ENCODE data around the gene YRDC. TPM values are rescaled to one million over a fixed set of nuclear protein-coding genes. Genes with fewer than 3 reads are reported as not detected.

YRDC gene
- polyA plus RNA-seq, 1 of the 3 experiments (the other 2 are of a cell fraction) = 34.2 TPM

DNA sequence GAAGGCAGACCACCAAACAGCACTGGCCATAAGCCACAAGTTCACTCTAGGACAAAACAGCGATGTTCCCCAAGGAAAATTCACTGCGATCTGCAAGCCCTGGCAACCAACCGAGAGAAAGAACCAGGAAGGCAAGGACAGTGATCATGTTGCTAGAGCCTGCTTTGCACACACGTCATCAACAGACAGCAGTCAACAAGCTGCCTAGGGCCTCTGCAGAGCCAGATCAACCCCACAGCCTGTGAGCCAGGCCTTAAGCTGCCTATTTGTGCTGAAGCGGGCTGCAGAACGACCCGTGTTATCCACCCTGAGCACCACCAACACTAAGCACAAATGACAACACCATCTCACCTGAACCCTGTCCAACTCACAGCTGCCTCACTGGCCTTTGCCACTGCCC lies 6.2 kb upstream of the YRDC start:
- no peak for DNase-seq
- H2AFZ ChIP-seq (ENCODE audit: low read depth) = no peak overlapping the region
- H3K36me3 ChIP-seq (replicated peaks in 1 of 2; ENCODE audit: control insufficient read depth in 1 of 2, insufficient read depth in 2 of 2, low read length in 1 of 2) = peaks cover 47 to 61% of the 10 kb centered on the region in 2 experiments
- no peak overlapping the region for H3K9ac ChIP-seq
- no peak overlapping the region for H3K4me3 ChIP-seq (ENCODE audit: low read depth in 2 of 2, low read length in 1 of 2)
- WGBS (ENCODE audit: low lambda C conversion rate) = 84% methylated on average over 5 of the region's 7 CpGs
- H3K27ac ChIP-seq (ENCODE audit: low read depth in 2 of 2, low read length in 1 of 2) = no peak overlapping the region; a peak in 1 of 4 replicates
- H3K79me2 ChIP-seq (ENCODE audit: insufficient read depth) = peaks cover 17% of the 10 kb centered on the region
- no peaks in the 10 kb centered on the region for H4K20me1 ChIP-seq (ENCODE audit: insufficient read depth)
- POLR2A ChIA-PET = no interaction called here
- H3F3A ChIP-seq (replicated peaks; ENCODE audit: insufficient read depth) = peaks cover 17% of the 10 kb centered on the region
- H3K9me3 ChIP-seq = no peaks in the 10 kb centered on the region
- H3K27me3 ChIP-seq (ENCODE audit: insufficient read depth) = no peaks in the 10 kb centered on the region
- no peaks in the 10 kb centered on the region for H3K9me2 ChIP-seq
- peaks cover 8 to 15% of the 10 kb centered on the region in 2 experiments for H3K4me1 ChIP-seq (ENCODE audit: control insufficient read depth in 1 of 2, insufficient read depth in 2 of 2, low read depth in 1 of 2, low read length in 1 of 2)
- no peak overlapping the region for H3K4me2 ChIP-seq
- TF ChIP-seq SMC3 (IDR thresholded peaks at IDR 0.05; ENCODE audit: low read depth, low read length) = no peak
- TF ChIP-seq YY1 (IDR thresholded peaks at IDR 0.05; ENCODE audit: low read depth) = no peak
- no peak for TF ChIP-seq FOXJ3 (CRISPR knock-in tag; IDR thresholded peaks at IDR 0.05)
- no peak for TF ChIP-seq RAD21 (IDR thresholded peaks at IDR 0.05; ENCODE audit: low read length)
- TF ChIP-seq SIN3A (IDR thresholded peaks at IDR 0.05; ENCODE audit: borderline replicate concordance, low read depth, low read length) = no peak
- TF ChIP-seq RCOR1 (IDR thresholded peaks at IDR 0.05; ENCODE audit: low read length) = no peak
- TF ChIP-seq MEF2A (IDR thresholded peaks at IDR 0.05; ENCODE audit: borderline replicate concordance, low read depth) = no peak
- TF ChIP-seq, protein P1, sequence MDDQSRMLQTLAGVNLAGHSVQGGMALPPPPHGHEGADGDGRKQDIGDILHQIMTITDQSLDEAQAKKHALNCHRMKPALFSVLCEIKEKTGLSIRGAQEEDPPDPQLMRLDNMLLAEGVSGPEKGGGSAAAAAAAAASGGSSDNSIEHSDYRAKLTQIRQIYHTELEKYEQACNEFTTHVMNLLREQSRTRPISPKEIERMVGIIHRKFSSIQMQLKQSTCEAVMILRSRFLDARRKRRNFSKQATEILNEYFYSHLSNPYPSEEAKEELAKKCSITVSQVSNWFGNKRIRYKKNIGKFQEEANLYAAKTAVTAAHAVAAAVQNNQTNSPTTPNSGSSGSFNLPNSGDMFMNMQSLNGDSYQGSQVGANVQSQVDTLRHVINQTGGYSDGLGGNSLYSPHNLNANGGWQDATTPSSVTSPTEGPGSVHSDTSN (IDR thresholded peaks at IDR 0.05) = no peak
- TF ChIP-seq JUND (IDR thresholded peaks at IDR 0.05) = no peak
- CTCF ChIA-PET = no interaction called here

DNA sequence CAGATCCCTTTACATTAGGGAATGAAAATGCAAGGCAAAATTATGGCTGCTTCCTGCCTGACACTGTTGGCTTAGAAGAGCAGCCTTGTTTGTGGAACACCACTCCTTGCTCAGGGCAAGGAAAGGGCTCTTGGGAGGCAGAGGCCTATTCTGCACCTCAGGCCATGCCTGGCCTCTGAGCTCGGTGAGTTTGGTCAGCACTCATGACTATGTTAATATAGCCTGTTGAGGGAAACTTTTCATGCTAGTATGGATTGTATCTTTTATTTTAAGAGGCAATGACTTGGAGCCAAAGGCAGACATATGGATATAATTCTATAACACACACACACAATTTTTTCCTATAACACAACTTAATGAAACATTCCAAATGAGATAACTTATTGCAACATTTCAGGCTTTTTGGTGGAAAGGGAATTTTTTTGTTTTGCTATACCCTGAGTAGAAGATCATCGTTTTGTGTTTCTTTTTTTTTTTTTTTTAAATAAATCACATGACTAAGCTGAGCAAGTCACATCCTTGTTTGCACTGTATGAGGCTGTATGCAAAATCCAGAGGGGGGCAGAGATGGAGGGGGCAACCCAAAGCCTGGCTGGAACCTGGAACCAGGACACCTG lies 5.6 kb upstream of the YRDC start:
- ChIA-PET CTCF (interaction anchor here (3.3 kb wide), 1 partner anchor 46 kb away, joined by 13 read pairs; the partner anchor contains the start of gene MTF1), POLR2A (no interaction called here)
- Histone ChIP-seq H3K4me1 (ENCODE audit: control insufficient read depth in 1 of 2, insufficient read depth in 2 of 2, low read depth in 1 of 2, low read length in 1 of 2) (peaks cover 9 to 18% of the 10 kb centered on the region in 2 experiments), H3F3A (replicated peaks; ENCODE audit: insufficient read depth) (peaks cover 23% of the 10 kb centered on the region), H3K27ac (ENCODE audit: low read depth in 2 of 2, low read length in 1 of 2) (no peak overlapping the region; a peak in 1 of 4 replicates), H3K79me2 (ENCODE audit: insufficient read depth) (peaks cover 23% of the 10 kb centered on the region), H3K36me3 (replicated peaks in 1 of 2; ENCODE audit: control insufficient read depth in 1 of 2, insufficient read depth in 2 of 2, low read length in 1 of 2) (peaks cover 46 to 59% of the 10 kb centered on the region in 2 experiments), H3K9ac (no peak overlapping the region), H3K9me3 (no peaks in the 10 kb centered on the region), H3K9me2 (no peaks in the 10 kb centered on the region), H2AFZ (ENCODE audit: low read depth) (no peak overlapping the region), H3K27me3 (ENCODE audit: insufficient read depth) (no peaks in the 10 kb centered on the region), H4K20me1 (ENCODE audit: insufficient read depth) (no peaks in the 10 kb centered on the region), H3K4me3 (ENCODE audit: low read depth in 2 of 2, low read length in 1 of 2) (no peak overlapping the region), H3K4me2 (no peak overlapping the region)
- TF ChIP-seq FOSL2 (IDR thresholded peaks at IDR 0.05; ENCODE audit: borderline replicate concordance, low read depth) (no peak), TCF12 (IDR thresholded peaks at IDR 0.05) (no peak), EP300 (IDR thresholded peaks at IDR 0.05; ENCODE audit: borderline replicate concordance in 1 of 2, low read depth in 1 of 2, low read length in 1 of 2) (no peak), TEAD4 (IDR thresholded peaks at IDR 0.05; ENCODE audit: borderline replicate concordance, insufficient read depth) (no peak), FOXM1 (IDR thresholded peaks at IDR 0.05; ENCODE audit: low read depth) (no peak)
- TF ChIP-seq, protein P2, sequence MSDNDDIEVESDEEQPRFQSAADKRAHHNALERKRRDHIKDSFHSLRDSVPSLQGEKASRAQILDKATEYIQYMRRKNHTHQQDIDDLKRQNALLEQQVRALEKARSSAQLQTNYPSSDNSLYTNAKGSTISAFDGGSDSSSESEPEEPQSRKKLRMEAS (IDR thresholded peaks at IDR 0.05; ENCODE audit: low read depth) = no peak
- TF ChIP-seq, protein P1 (IDR thresholded peaks at IDR 0.05) = no peak
- TF ChIP-seq, protein P3, sequence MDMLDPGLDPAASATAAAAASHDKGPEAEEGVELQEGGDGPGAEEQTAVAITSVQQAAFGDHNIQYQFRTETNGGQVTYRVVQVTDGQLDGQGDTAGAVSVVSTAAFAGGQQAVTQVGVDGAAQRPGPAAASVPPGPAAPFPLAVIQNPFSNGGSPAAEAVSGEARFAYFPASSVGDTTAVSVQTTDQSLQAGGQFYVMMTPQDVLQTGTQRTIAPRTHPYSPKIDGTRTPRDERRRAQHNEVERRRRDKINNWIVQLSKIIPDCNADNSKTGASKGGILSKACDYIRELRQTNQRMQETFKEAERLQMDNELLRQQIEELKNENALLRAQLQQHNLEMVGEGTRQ (IDR thresholded peaks at IDR 0.05; ENCODE audit: borderline replicate concordance, low read depth, low read length) = no peak
- no peak for DNase-seq
- WGBS (ENCODE audit: low lambda C conversion rate) = 89% methylated on average over 1 of the region's 2 CpGs

Data from SK-N-SH (cell line).